HepG2 (cell line): ENCODE results near the gene ALDH1A1. TPM values are rescaled to one million over a fixed set of nuclear protein-coding genes. Genes with fewer than 3 reads are reported as not detected.

Experiments
- AGO1 ChIP-seq: fragments of 200-400 bp; formaldehyde crosslinking; IDR thresholded peaks from 2 replicates; pipeline ENCODE4 v1.6.1; 2017; ENCODE audit warnings: mild to moderate bottlenecking, low read depth, low read length, moderate library complexity; ENCODE audit not compliant: poor library complexity, severe bottlenecking
- ELF4 ChIP-seq: sonication (generic); formaldehyde crosslinking; IDR thresholded peaks from 2 replicates; pipeline ENCODE4 v1.5.0; 2020; ENCODE audit warnings: missing genetic modification reagents, mild to moderate bottlenecking, moderate library complexity, borderline replicate concordance
- HNF1A ChIP-seq, 2 experiments: sonication (generic) in 1 of 2; formaldehyde crosslinking in 1 of 2; IDR thresholded peaks; 2 replicates each; pipeline versions ENCODE4 v1.4.0 to v1.6.1; 2016 to 2020; ENCODE audit warnings: borderline replicate concordance in 1 of 2, low read depth in 1 of 2, mild to moderate bottlenecking in 1 of 2, missing genetic modification reagents in 1 of 2
- MIER2 ChIP-seq: IDR thresholded peaks from 2 replicates; pipeline ENCODE4 v1.6.1; 2016; ENCODE audit warnings: missing biosample characterization, missing genetic modification reagents
- SPEN ChIP-seq: sonication (generic); formaldehyde crosslinking; IDR thresholded peaks from 2 replicates; pipeline ENCODE4 v1.5.1; 2020; ENCODE audit warnings: low read depth, mild to moderate bottlenecking, missing genetic modification reagents
- SSRP1 ChIP-seq: IDR thresholded peaks from 2 replicates; pipeline ENCODE4 v1.6.1; 2016; ENCODE audit warnings: control low read depth
- ZBTB1 ChIP-seq: sonication (generic); formaldehyde crosslinking; IDR thresholded peaks from 2 replicates; pipeline ENCODE4 v1.4.0; 2020; ENCODE audit warnings: missing genetic modification reagents, borderline replicate concordance
- ZNF142 ChIP-seq: sonication (generic); formaldehyde crosslinking; IDR thresholded peaks from 2 replicates; pipeline ENCODE4 v1.4.0; 2020; ENCODE audit warnings: missing genetic modification reagents
- ZNF333 ChIP-seq: sonication (generic); formaldehyde crosslinking; IDR thresholded peaks from 2 replicates; pipeline ENCODE4 v1.4.0; 2020; ENCODE audit warnings: mild to moderate bottlenecking, missing genetic modification reagents, borderline replicate concordance
- ZNF512B ChIP-seq: sonication (generic); formaldehyde crosslinking; IDR thresholded peaks from 2 replicates; pipeline ENCODE4 v1.5.1; 2020; ENCODE audit warnings: missing genetic modification reagents, mild to moderate bottlenecking, borderline replicate concordance
- polyA plus RNA-seq, 8 experiments: library from polyadenylated mRNA; depleted of rRNA in 3 of 8; stranded (reverse) in 7 of 8; unstranded in 1 of 8; fragments of >200 nt; fragmentation: Illumina TruSeq in 4 of 8; extraction: Trizol in 4 of 8; gene quantifications; 2 replicates each; pipeline versions ENCODE4 v1.2.1 to v1.2.3, GENCODE V29; 2011 to 2016; ENCODE audit warnings: low read depth in 4 of 8, missing spikeins in 1 of 8, mixed read lengths in 1 of 8; ENCODE audit not compliant: insufficient read depth in 1 of 8
- total RNA-seq, 5 experiments: library from RNA; depleted of rRNA; stranded (reverse); fragments of >200 nt; fragmentation: Illumina TruSeq; extraction: Trizol; gene quantifications; 2 replicates each; pipeline ENCODE4 v1.2.3, GENCODE V29; 2016; ENCODE audit warnings: low read depth in 1 of 5

ALDH1A1 gene
- total and polyA plus RNA-seq, 2 of the 13 experiments (the other 11 are each of a cell fraction or from before 2014, with no cell fraction given): 88.2 to 439 TPM

GRCh38 chr9:72858089-72858912, 94.6 kb downstream of the ALDH1A1 start (continued):
- TF ChIP-seq HNF1A (IDR thresholded peaks at IDR 0.05; ENCODE audit: low read depth) (no peak), HNF1A (CRISPR knock-in tag; IDR thresholded peaks at IDR 0.05; ENCODE audit: borderline replicate concordance) (peak; percentile 78; the same call in 1 of the 2 replicates), ZBTB1 (no peak), SPEN (peak; percentile 52; the same call in 1 of the 2 replicates), ELF4 (CRISPR knock-in tag) (peak; percentile 59; the same call in 1 of the 2 replicates), ZNF142 (peak; percentile 58; the same call in 1 of the 2 replicates), MIER2 (CRISPR knock-in tag) (no peak), ZNF333 (CRISPR knock-in tag) (no peak), SSRP1 (CRISPR knock-in tag) (no peak), AGO1 (no peak), ZNF512B (CRISPR knock-in tag) (no peak)
